HG02642 (cell line): ENCODE measurements around the gene ABCD1.

Source experiments
- ATAC-seq: cut with Tn5 transposase; IDR thresholded peaks from one replicate; pipeline ENCODE4 v1.9.1; 2021; ENCODE audit warnings: mild to moderate bottlenecking; ENCODE audit not compliant: unreplicated experiment, poor library complexity

Gene ABCD1

DNA sequence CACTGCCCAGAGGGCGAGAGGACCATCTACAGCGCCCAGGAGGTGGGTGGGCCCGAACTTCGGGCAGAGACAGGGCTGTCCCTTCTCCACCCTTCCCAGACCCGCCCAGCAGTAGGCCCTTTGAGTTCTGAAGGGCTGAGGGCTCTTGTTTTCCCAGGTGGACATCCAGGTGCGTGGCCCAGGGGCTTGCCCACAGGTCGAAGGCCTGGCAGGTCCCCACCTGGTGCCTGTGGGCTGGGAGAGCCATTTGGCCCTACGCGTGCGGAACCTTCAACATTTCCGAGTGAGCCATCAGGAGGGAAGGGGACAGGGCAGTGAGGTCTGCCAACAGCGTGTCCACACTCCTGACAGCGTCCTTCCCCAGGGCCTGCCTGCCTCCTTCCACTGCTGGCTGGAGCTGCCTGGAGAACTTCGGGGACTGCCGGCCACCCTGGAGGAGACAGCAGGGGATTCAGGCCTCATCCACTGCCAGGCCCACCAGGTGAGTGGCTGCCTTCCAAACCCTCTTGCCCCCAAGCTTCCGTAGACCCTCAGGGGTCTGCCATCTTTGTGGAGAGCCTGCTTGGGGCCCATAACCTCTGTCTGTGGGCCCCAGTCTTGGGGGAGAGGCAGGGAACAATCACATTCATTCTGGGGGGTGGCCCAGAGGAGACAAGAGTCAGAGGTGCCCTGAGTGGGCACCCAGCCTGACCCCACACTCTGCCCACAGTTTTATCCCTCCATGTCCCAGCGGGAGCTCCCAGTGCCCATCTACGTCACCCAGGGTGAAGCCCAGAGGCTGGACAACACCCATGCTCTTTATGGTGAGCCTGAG is 46.2 kb downstream of the ABCD1 start:
- ATAC-seq: no peak

- ATAC-seq: no peak
Observed at GRCh38 chrX:153771415-153772315, 47.0 kb downstream of the ABCD1 start.

DNA sequence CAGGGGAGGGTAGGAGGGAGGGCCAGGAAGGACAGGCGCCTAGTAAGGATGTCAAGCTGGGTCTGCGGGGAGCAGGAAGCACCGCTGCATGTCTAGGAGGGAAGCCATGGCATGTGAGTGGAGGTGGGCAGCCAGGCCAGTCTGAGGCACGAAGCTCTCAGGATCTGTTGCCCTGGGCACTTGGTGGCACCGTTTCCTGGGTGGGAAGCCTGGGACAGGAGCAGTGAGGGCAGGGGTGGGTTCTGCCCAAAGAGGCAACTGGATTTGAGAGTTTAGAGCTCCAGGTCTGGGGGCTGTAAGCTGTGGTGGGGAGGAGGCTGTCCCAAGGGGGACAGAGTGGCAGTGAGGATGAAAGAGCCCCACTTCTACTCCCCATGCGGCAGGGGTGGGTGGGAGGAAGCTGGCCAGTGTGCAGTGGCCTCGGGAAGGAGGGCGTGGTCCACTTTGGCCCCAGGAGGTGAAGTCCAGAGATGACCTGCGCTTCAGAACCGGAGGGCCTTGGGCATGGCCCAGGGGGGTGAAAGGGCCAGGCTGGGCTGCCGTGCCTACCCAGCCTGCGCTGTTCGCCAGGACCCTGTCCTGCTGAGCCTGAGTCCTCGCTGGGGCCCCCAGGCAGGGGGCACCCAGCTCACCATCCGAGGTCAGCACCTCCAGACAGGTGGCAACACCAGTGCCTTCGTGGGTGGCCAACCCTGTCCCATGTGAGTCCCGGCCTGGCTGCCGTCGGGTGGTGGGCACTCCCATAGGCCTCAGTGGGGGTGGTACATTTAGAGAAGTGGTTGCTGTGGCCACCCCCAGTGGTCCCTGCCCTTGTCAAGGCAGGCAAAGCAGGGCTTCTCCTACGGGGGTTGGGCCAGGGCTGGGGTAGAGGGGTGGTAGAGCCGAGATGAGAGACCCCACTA is 47.9 kb downstream of the ABCD1 start:
- ATAC-seq: no peak

- no peak for ATAC-seq
Observed at GRCh38 chrX:153773218-153773611, 48.6 kb downstream of the ABCD1 start.

GRCh38 chrX:153773741-153774575 is 49.3 kb downstream of the ABCD1 start:
- no peak for ATAC-seq

GRCh38 chrX:153774576-153775292 is 50.1 kb downstream of the ABCD1 start:
- no peak for ATAC-seq

- no peak for ATAC-seq
Observed at GRCh38 chrX:153775293-153776119, 50.9 kb downstream of the ABCD1 start.

- no peak for ATAC-seq
Observed at GRCh38 chrX:153776120-153776599, 51.5 kb downstream of the ABCD1 start.

DNA sequence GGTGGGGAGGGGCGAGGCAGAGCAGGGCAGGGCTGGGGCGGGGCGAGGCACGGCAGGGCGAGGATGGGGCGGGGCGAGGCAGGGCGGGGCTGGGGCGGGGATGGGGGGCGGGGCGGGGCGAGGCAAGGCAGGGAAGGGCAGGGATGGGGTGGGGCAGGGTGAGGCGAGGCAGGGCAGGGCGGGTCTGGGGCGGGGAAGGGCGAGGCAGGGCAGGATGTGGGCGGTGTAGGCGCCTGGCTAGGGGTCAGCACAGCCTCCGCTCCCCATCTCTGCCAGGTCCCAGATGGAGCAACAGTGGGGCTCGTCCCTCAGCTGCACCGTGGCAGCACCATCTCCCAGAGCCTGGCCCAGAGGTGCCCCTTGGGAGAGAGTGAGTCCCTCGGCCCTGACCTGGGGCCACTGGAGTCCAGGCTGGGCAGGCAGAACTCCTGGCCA is 52.0 kb downstream of the ABCD1 start:
- ATAC-seq: no peak

DNA sequence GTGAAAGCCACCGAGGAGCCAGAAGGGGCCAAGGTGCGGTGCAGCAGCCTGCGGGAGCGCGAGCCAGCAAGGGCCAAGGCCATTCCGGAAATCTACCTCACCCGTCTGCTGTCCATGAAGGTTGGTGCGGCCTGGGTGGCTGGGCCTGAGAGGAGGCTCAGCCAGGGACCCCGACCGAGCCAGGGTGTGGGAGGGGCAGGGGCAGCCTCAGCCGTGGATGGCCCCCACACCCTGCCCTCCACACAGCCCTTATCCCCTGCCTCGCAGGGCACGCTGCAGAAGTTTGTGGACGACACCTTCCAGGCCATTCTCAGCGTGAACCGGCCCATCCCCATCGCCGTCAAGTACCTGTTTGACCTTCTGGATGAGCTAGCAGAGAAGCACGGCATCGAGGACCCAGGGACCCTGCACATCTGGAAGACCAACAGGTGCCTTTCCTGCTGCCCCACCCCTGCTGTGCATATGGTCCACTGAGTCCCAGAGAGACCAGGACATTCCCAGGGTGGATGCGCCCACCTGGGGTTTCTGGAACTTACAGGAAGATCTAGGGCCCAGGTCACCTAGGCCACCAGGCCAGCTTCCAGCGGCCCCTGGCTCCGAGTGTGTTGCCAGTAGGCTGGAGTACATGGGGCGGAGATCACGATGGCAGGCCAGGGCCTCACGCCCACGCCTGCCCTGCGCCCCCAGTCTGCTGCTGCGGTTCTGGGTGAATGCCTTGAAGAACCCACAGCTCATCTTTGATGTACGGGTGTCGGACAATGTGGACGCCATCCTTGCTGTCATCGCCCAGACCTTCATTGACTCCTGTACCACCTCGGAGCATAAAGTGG is 52.8 kb downstream of the ABCD1 start:
- no peak for ATAC-seq

- ATAC-seq: no peak
Observed at GRCh38 chrX:153778181-153778580, 53.5 kb downstream of the ABCD1 start.

DNA sequence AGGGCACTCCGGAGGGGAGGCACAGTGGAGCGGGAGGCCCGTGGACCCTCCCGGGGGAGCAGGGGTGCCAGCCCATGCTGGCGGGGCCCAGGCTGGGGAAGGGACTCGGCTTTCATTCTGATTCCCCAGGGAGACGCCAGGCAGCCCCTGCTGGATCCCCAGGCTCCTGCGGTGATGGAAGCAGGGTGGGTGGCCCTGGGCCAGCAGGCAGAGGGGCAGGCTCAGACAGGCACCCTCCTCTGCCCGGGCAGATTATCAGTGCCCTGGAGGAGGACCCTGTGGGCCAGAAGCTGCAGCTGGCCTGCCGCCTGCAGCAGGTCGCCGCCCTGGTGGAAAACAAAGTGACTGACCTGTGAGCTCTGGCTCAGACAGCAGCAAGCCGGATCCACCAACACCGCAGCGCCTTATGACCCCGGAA is 54.0 kb downstream of the ABCD1 start:
- ATAC-seq: no peak

DNA sequence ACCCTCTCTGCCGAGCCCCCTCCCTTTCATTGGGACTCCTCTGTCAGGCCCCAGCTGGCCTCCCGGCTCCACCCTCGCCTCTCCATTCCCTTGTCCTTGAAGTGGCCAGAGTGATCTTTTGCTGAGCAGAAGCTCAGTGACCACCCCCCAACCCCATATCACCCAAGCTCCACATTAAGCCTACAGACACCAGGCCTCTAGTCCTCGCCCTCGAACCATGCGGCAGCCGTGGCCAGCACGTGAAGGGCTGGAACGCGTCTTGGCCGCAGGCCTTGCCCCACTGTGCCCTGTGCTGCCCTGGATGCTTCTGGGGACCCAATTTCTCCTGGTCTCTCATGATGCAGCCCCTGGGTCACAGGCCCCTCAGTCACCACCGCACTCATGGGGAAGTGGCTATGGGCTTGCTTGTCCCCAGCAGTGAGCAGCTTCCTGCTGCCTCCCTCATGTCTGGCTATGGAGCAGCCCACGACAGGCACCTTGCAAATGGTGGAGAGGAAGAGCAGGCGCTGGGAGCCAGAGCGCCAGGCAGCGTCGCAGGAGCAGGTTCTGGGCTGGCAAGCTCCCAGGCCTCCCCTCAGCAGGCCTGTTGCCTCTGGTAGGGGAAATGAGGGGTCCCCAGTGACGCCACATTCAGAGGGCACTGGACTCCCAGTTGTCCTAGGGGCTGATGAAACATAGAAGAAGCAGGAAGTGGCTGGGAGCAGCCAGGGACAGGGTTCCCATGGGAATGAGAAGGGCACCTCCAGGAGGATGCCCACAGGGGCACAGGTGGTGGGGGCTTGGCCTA is 55.4 kb downstream of the ABCD1 start:
- ATAC-seq: no peak

GRCh38 chrX:153780678-153781427 is 56.2 kb downstream of the ABCD1 start, which contains the start of gene SRPK3:
Gene SRPK3 (plus strand): TSS chrX:153781041. CDS start chrX:153781087, 46 bp downstream.
- no peak for ATAC-seq

DNA sequence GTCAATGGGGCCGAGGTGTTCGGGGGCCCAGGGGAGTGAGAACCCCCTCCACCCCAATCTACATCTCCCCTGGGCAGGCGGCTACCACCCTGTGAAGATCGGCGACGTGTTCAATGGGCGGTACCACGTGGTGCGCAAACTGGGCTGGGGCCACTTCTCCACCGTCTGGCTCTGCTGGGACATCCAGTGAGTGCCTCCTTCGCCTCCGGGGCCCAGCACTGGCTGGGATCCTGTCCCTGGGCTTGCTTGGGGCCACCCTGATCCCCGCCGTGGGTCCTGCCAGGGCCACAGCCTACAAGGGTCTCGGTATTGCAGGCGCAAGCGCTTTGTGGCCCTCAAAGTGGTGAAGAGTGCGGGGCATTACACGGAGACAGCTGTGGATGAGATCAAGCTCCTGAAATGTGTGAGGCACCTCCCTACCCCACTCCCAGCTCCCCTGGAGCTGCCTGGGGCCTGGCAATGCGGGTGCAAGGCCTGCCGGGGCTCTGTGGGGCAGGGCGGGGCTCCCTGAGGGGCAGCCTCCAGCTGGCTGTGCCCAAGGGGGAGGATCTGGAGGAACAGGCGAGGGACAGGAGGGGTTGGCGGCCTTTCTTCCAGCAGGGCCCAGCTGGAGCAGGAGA is 56.9 kb downstream of the ABCD1 start:
- ATAC-seq: no peak
